SK-N-SH (cell line): ENCODE measurements around the gene ZNF280C. TPM values are rescaled to one million over a fixed set of nuclear protein-coding genes. Genes with fewer than 3 reads are reported as not detected.

Source experiments
- CTCF ChIA-PET: fragments of 300-600, 350-600 bp; formaldehyde crosslinking; extraction: SDS; loops from one replicate; lab custom pipeline; 2021; lab: Yijun Ruan, JAX
- POLR2A ChIA-PET: fragments of 350-600 bp; sonication (Branson Sonifier 250); formaldehyde crosslinking; extraction: SDS; loops from one replicate; lab custom pipeline; 2020; ENCODE audit warnings: antibody characterized with exemption, inconsistent platforms; lab: Yijun Ruan, JAX
- DNase-seq: peaks from one replicate; pipeline ENCODE4 v3.0.0; 2012
- H2AFZ ChIP-seq: fragments of 200-600 bp; sonication (generic); 2 replicates; pipeline ENCODE4 v1.8.1; 2016; ENCODE audit warnings: antibody characterized with exemption, mild to moderate bottlenecking, low read depth
- H3F3A ChIP-seq: fragments of 200-600 bp; sonication (generic); replicated peaks from 2 replicates; pipeline ENCODE3; 2016; ENCODE audit warnings: antibody characterized with exemption, mild to moderate bottlenecking; ENCODE audit not compliant: insufficient read depth
- H3K27ac ChIP-seq, 2 experiments: fragments of 200-500 bp in 1 of 2; fragments of 200-600 bp in 1 of 2; sonication (Bioruptor generic) in 1 of 2; sonication (generic), shearing (Covaris generic) in 1 of 2; 2 replicates each; pipeline versions ENCODE4 v1.5.1 to v1.6.1; 2014 to 2016; ENCODE audit warnings: low read depth in 2 of 2, inconsistent platforms in 1 of 2, low read length in 1 of 2, mild to moderate bottlenecking in 1 of 2, mixed read lengths in 1 of 2
- H3K27me3 ChIP-seq: fragments of 200-600 bp; sonication (generic), shearing (Covaris generic); 2 replicates; pipeline ENCODE4 v1.6.1; 2016; ENCODE audit warnings: mixed run types; ENCODE audit not compliant: insufficient read depth
- H3K36me3 ChIP-seq, 2 experiments: fragments of 200-500 bp in 1 of 2; fragments of 200-600 bp in 1 of 2; sonication (Bioruptor generic) in 1 of 2; sonication (generic) in 1 of 2; replicated peaks in 1 of 2; 2 replicates each; pipeline versions ENCODE3 to v1.5.1; 2014 to 2016; ENCODE audit warnings: low read length in 1 of 2, mild to moderate bottlenecking in 1 of 2; ENCODE audit not compliant: insufficient read depth in 2 of 2, control insufficient read depth in 1 of 2
- H3K4me1 ChIP-seq, 2 experiments: fragments of 200-500 bp in 1 of 2; fragments of 200-600 bp in 1 of 2; sonication (Bioruptor generic) in 1 of 2; sonication (generic), shearing (Covaris generic) in 1 of 2; 2 replicates each; pipeline versions ENCODE4 v1.5.1 to v1.6.1; 2014 to 2016; ENCODE audit warnings: low read depth in 1 of 2, low read length in 1 of 2, mixed run types in 1 of 2; ENCODE audit not compliant: insufficient read depth in 2 of 2, control insufficient read depth in 1 of 2
- H3K4me2 ChIP-seq: fragments of 200-600 bp; sonication (generic), shearing (Covaris generic); 2 replicates; pipeline ENCODE4 v1.6.1; 2017; ENCODE audit warnings: mixed run types
- H3K4me3 ChIP-seq, 2 experiments: fragments of 200-500 bp in 1 of 2; fragments of 200-600 bp in 1 of 2; sonication (Bioruptor generic) in 1 of 2; sonication (generic), shearing (Covaris generic) in 1 of 2; 2 replicates each; pipeline versions ENCODE4 v1.5.1 to v1.8.1; 2014 to 2016; ENCODE audit warnings: low read depth in 2 of 2, inconsistent platforms in 1 of 2, low read length in 1 of 2, mild to moderate bottlenecking in 1 of 2, mixed read lengths in 1 of 2, moderate library complexity in 1 of 2
- H3K79me2 ChIP-seq: fragments of 200-600 bp; sonication (generic); 2 replicates; pipeline ENCODE4 v1.8.1; 2017; ENCODE audit warnings: mild to moderate bottlenecking; ENCODE audit not compliant: insufficient read depth
- H3K9ac ChIP-seq: fragments of 200-600 bp; sonication (generic); 2 replicates; pipeline ENCODE4 v1.6.1; 2017; ENCODE audit warnings: mixed run types
- H3K9me2 ChIP-seq: fragments of 200-600 bp; sonication (generic); 2 replicates; pipeline ENCODE4 v1.6.1; 2017; ENCODE audit warnings: mixed run types
- H3K9me3 ChIP-seq: fragments of 200-600 bp; sonication (generic); 2 replicates; pipeline ENCODE4 v1.6.1; 2017; ENCODE audit warnings: mixed run types, mild to moderate bottlenecking, moderate library complexity
- H4K20me1 ChIP-seq: fragments of 200-600 bp; sonication (generic); 2 replicates; pipeline ENCODE4 v1.6.1; 2017; ENCODE audit warnings: mild to moderate bottlenecking, mixed run types; ENCODE audit not compliant: insufficient read depth
- CHD2 ChIP-seq: fragments of 150-350 bp; IDR thresholded peaks from 2 replicates; pipeline ENCODE4 v1.6.1; 2018; ENCODE audit warnings: low read length; ENCODE audit not compliant: partially characterized antibody
- EP300 ChIP-seq, 2 experiments: IDR thresholded peaks; 2 replicates each; pipeline versions ENCODE4 v1.4.0 to v1.6.1; 2012; ENCODE audit warnings: borderline replicate concordance in 1 of 2, low read depth in 1 of 2, low read length in 1 of 2
- FOSL2 ChIP-seq: IDR thresholded peaks from 2 replicates; pipeline ENCODE4 v1.4.0; 2012; ENCODE audit warnings: low read depth, mild to moderate bottlenecking, moderate library complexity, borderline replicate concordance
- GABPA ChIP-seq: IDR thresholded peaks from 2 replicates; pipeline ENCODE4 v1.4.0; 2012; ENCODE audit warnings: low read depth, mild to moderate bottlenecking
- MEF2A ChIP-seq: IDR thresholded peaks from 2 replicates; pipeline ENCODE4 v1.4.0; 2012; ENCODE audit warnings: low read depth, borderline replicate concordance
- MXI1 ChIP-seq: IDR thresholded peaks from 2 replicates; pipeline ENCODE4 v1.6.1; 2012; ENCODE audit warnings: mild to moderate bottlenecking, low read depth, low read length, improper control_type of control experiment
- RAD21 ChIP-seq: IDR thresholded peaks from 2 replicates; pipeline ENCODE4 v1.6.1; 2012; ENCODE audit warnings: mild to moderate bottlenecking, low read length
- RFX5 ChIP-seq: IDR thresholded peaks from 2 replicates; pipeline ENCODE4 v1.6.1; 2012; ENCODE audit warnings: mild to moderate bottlenecking, improper control_type of control experiment, low read length
- RXRA ChIP-seq: IDR thresholded peaks from 2 replicates; pipeline ENCODE4 v1.4.0; 2012; ENCODE audit warnings: low read depth, mild to moderate bottlenecking, borderline replicate concordance
- SMC3 ChIP-seq: IDR thresholded peaks from 2 replicates; pipeline ENCODE4 v1.6.1; 2012; ENCODE audit warnings: low read depth, low read length, improper control_type of control experiment
- TAF1 ChIP-seq: IDR thresholded peaks from 2 replicates; pipeline ENCODE4 v1.6.1; 2012; ENCODE audit warnings: low read depth, mild to moderate bottlenecking, low read length, moderate library complexity, borderline replicate concordance
- TEAD4 ChIP-seq: IDR thresholded peaks from 2 replicates; pipeline ENCODE4 v1.4.0; 2012; ENCODE audit warnings: mild to moderate bottlenecking, borderline replicate concordance; ENCODE audit not compliant: insufficient read depth
- USF1 ChIP-seq: IDR thresholded peaks from 2 replicates; pipeline ENCODE4 v1.4.0; 2012; ENCODE audit warnings: low read depth, borderline replicate concordance
- ZBTB33 ChIP-seq: IDR thresholded peaks from 2 replicates; pipeline ENCODE4 v1.4.0; 2012; ENCODE audit warnings: low read depth, borderline replicate concordance
- polyA plus RNA-seq, 3 experiments: library from polyadenylated mRNA; depleted of rRNA; stranded (reverse); fragments of >200 nt; gene quantifications; 2 replicates each; pipeline ENCODE4 v1.2.3, GENCODE V29; 2012
- TF ChIP-seq, protein P1 (sequence below): fragments of 150-350 bp; IDR thresholded peaks from 2 replicates; pipeline ENCODE4 v1.6.1; 2016; ENCODE audit warnings: mild to moderate bottlenecking, low read depth, low read length
- TF ChIP-seq, protein P2 (sequence below): IDR thresholded peaks from 2 replicates; pipeline ENCODE4; 2012
- TF ChIP-seq, protein P3 (sequence below): fragments of 150-350 bp; IDR thresholded peaks from 2 replicates; pipeline ENCODE4 v1.6.1; 2017; ENCODE audit warnings: antibody characterized with exemption, low read length, low read depth, borderline replicate concordance

ZNF280C gene
- polyA plus RNA-seq, 1 of the 3 experiments (the other 2 are of a cell fraction) = 2.7 TPM

- H3K9me2 ChIP-seq = no peaks in the 10 kb centered on the region
- POLR2A ChIA-PET = no interaction called here
- DNase-seq = no peak
- no peaks in the 10 kb centered on the region for H4K20me1 ChIP-seq
- CTCF ChIA-PET = no interaction called here
- no peak overlapping the region for H3K27ac ChIP-seq
- H3K9ac ChIP-seq = no peak overlapping the region
- H3F3A ChIP-seq = no peaks in the 10 kb centered on the region
- TF ChIP-seq GABPA = no peak
- no peak for TF ChIP-seq SMC3
- no peak for TF ChIP-seq MEF2A
- TF ChIP-seq RFX5 = no peak
- TF ChIP-seq FOSL2 = no peak
- no peak for TF ChIP-seq CHD2
- TF ChIP-seq RXRA = no peak
- TF ChIP-seq, protein P1, sequence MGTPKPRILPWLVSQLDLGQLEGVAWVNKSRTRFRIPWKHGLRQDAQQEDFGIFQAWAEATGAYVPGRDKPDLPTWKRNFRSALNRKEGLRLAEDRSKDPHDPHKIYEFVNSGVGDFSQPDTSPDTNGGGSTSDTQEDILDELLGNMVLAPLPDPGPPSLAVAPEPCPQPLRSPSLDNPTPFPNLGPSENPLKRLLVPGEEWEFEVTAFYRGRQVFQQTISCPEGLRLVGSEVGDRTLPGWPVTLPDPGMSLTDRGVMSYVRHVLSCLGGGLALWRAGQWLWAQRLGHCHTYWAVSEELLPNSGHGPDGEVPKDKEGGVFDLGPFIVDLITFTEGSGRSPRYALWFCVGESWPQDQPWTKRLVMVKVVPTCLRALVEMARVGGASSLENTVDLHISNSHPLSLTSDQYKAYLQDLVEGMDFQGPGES = no peak
- TF ChIP-seq, protein P2, sequence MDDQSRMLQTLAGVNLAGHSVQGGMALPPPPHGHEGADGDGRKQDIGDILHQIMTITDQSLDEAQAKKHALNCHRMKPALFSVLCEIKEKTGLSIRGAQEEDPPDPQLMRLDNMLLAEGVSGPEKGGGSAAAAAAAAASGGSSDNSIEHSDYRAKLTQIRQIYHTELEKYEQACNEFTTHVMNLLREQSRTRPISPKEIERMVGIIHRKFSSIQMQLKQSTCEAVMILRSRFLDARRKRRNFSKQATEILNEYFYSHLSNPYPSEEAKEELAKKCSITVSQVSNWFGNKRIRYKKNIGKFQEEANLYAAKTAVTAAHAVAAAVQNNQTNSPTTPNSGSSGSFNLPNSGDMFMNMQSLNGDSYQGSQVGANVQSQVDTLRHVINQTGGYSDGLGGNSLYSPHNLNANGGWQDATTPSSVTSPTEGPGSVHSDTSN = no peak
- no peak for TF ChIP-seq ZBTB33
- no peak for TF ChIP-seq USF1
- no peak for TF ChIP-seq EP300 (IDR thresholded peaks at IDR 0.05; ENCODE audit: borderline replicate concordance in 1 of 2, low read depth in 1 of 2, low read length in 1 of 2)
- no peak for TF ChIP-seq MXI1
- TF ChIP-seq RAD21 = no peak
- TF ChIP-seq, protein P3, sequence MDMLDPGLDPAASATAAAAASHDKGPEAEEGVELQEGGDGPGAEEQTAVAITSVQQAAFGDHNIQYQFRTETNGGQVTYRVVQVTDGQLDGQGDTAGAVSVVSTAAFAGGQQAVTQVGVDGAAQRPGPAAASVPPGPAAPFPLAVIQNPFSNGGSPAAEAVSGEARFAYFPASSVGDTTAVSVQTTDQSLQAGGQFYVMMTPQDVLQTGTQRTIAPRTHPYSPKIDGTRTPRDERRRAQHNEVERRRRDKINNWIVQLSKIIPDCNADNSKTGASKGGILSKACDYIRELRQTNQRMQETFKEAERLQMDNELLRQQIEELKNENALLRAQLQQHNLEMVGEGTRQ = no peak
- TF ChIP-seq TAF1 = no peak
- TF ChIP-seq TEAD4 = no peak
- H3K27me3 ChIP-seq = no peaks in the 10 kb centered on the region
- H3K4me1 ChIP-seq = no peaks in the 10 kb centered on the region
- no peak overlapping the region for H2AFZ ChIP-seq
- H3K79me2 ChIP-seq = no peaks in the 10 kb centered on the region; the same call in 1 of the 2 replicates
- peaks cover 0 to 6% of the 10 kb centered on the region in 2 experiments for H3K36me3 ChIP-seq
- H3K4me2 ChIP-seq = no peak overlapping the region
- no peak overlapping the region for H3K4me3 ChIP-seq
- H3K9me3 ChIP-seq = no peaks in the 10 kb centered on the region
These were observed 14.8 kb downstream of the ZNF280C start for GRCh38 chrX:130253916-130254315.
